HepG2 (cell line): ENCODE measurements around the gene DOP1B. TPM values are rescaled to one million over a fixed set of nuclear protein-coding genes. Genes with fewer than 3 reads are reported as not detected.
A peak's percentile ranks its signal among the peaks of the same experiment; 100 is the strongest.

Experiments used
- ARID5B ChIP-seq: IDR thresholded peaks from 2 replicates; pipeline ENCODE4 v1.4.0; 2020; ENCODE audit warnings: mild to moderate bottlenecking, missing genetic modification reagents
- BCL6 ChIP-seq: IDR thresholded peaks from 2 replicates; pipeline ENCODE4 v1.6.1; 2016; ENCODE audit warnings: missing genetic modification reagents, missing compliant biosample characterization
- ETV5 ChIP-seq: IDR thresholded peaks from 2 replicates; pipeline ENCODE4 v1.6.1; 2018; ENCODE audit warnings: missing biosample characterization, missing genetic modification reagents, inconsistent platforms, borderline replicate concordance
- GATAD2A ChIP-seq: IDR thresholded peaks from 2 replicates; pipeline ENCODE4 v1.6.1; 2016
- HMGXB3 ChIP-seq: sonication (generic); formaldehyde crosslinking; IDR thresholded peaks from 2 replicates; pipeline ENCODE4 v1.4.0; 2020; ENCODE audit warnings: missing genetic modification reagents, borderline replicate concordance
- KDM2A ChIP-seq: sonication (generic); formaldehyde crosslinking; IDR thresholded peaks from 2 replicates; pipeline ENCODE4 v1.4.0; 2020; ENCODE audit warnings: low read depth, missing genetic modification reagents, borderline replicate concordance
- MED1 ChIP-seq: sonication (generic); formaldehyde crosslinking; IDR thresholded peaks from 2 replicates; pipeline ENCODE4 v1.4.0; 2020; ENCODE audit warnings: missing genetic modification reagents
- MLXIP ChIP-seq: sonication (generic); formaldehyde crosslinking; IDR thresholded peaks from 2 replicates; pipeline ENCODE4 v1.9.0; 2021; ENCODE audit warnings: missing genetic modification reagents, borderline replicate concordance
- NR1H2 ChIP-seq: sonication (generic); formaldehyde crosslinking; IDR thresholded peaks from 2 replicates; pipeline ENCODE4 v1.8.1; 2022; ENCODE audit warnings: low read depth, missing genetic modification reagents, borderline replicate concordance
- PRPF4 ChIP-seq: fragments of 200-400 bp; formaldehyde crosslinking; IDR thresholded peaks from 2 replicates; pipeline ENCODE4 v1.6.1; 2016; ENCODE audit warnings: low read length, low read depth; ENCODE audit not compliant: poor library complexity, severe bottlenecking
- RFX5 ChIP-seq: IDR thresholded peaks from 2 replicates; pipeline ENCODE4 v1.6.1; 2011; ENCODE audit warnings: low read depth, low read length, improper control_type of control experiment
- ZNF18 ChIP-seq: sonication (generic); formaldehyde crosslinking; IDR thresholded peaks from 2 replicates; pipeline ENCODE4 v1.8.0; 2022; ENCODE audit warnings: mild to moderate bottlenecking, missing genetic modification reagents; ENCODE audit not compliant: insufficient replicate concordance
- ZNF350 ChIP-seq: sonication (generic); formaldehyde crosslinking; IDR thresholded peaks from 2 replicates; pipeline ENCODE4 v1.4.0; 2020; ENCODE audit warnings: mild to moderate bottlenecking, low read depth, missing genetic modification reagents, borderline replicate concordance
- ZNF616 ChIP-seq: sonication (generic); formaldehyde crosslinking; IDR thresholded peaks from 2 replicates; pipeline ENCODE4 v1.5.0; 2020; ENCODE audit warnings: low read depth, mild to moderate bottlenecking, missing genetic modification reagents
- ZNF75D ChIP-seq: sonication (generic); formaldehyde crosslinking; IDR thresholded peaks from 2 replicates; pipeline ENCODE4 v1.8.1; 2023; ENCODE audit warnings: missing genetic modification reagents, mild to moderate bottlenecking, borderline replicate concordance
- polyA plus RNA-seq, 8 experiments: library from polyadenylated mRNA; depleted of rRNA in 3 of 8; stranded (reverse) in 7 of 8; unstranded in 1 of 8; fragments of >200 nt; fragmentation: Illumina TruSeq in 4 of 8; extraction: Trizol in 4 of 8; gene quantifications; 2 replicates each; pipeline versions ENCODE4 v1.2.1 to v1.2.3, GENCODE V29; 2011 to 2016; ENCODE audit warnings: low read depth in 4 of 8, missing spikeins in 1 of 8, mixed read lengths in 1 of 8; ENCODE audit not compliant: insufficient read depth in 1 of 8
- total RNA-seq, 5 experiments: library from RNA; depleted of rRNA; stranded (reverse); fragments of >200 nt; fragmentation: Illumina TruSeq; extraction: Trizol; gene quantifications; 2 replicates each; pipeline ENCODE4 v1.2.3, GENCODE V29; 2016; ENCODE audit warnings: low read depth in 1 of 5

The DOP1B gene
- total and polyA plus RNA-seq, 2 of the 13 experiments (the other 11 are each of a cell fraction or from before 2014, with no cell fraction given) = 2.8 to 3.2 TPM

GRCh38 chr21:36188081-36188681, 31.6 kb downstream of the DOP1B start (continued):
- no peak for TF ChIP-seq HMGXB3 (CRISPR knock-in tag)
- TF ChIP-seq PRPF4 = no peak
- no peak for TF ChIP-seq ZNF350 (CRISPR knock-in tag)
- TF ChIP-seq ARID5B (CRISPR knock-in tag) = peak; percentile 68
- TF ChIP-seq NR1H2 (CRISPR knock-in tag) = no peak
- 0 out of 2 replicates have a peak, but pooled peaks have one; percentile 12 for TF ChIP-seq GATAD2A (CRISPR knock-in tag)
- no peak for TF ChIP-seq ZNF18 (CRISPR knock-in tag)
- peak; percentile 10; the same call in 1 of the 2 replicates for TF ChIP-seq ETV5 (CRISPR knock-in tag)
- no peak for TF ChIP-seq KDM2A
- TF ChIP-seq BCL6 (CRISPR knock-in tag) = peak; percentile 30; the same call in 1 of the 2 replicates
- TF ChIP-seq MED1 (CRISPR knock-in tag) = peak; percentile 42; the same call in 1 of the 2 replicates
- TF ChIP-seq RFX5 = no peak
- TF ChIP-seq ZNF616 = no peak
- no peak for TF ChIP-seq MLXIP (CRISPR knock-in tag)
- no peak for TF ChIP-seq ZNF75D (CRISPR knock-in tag)
